HG02943 (cell line): Measurements from ENCODE around the gene LEO1.

ENCODE experiments used
- ATAC-seq: cut with Tn5 transposase; IDR thresholded peaks from one replicate; pipeline ENCODE4 v1.9.1; 2021; ENCODE audit warnings: mild to moderate bottlenecking, low read depth, moderate library complexity; ENCODE audit not compliant: unreplicated experiment

The LEO1 gene

GRCh38 chr15:51935466-51936104 is 36.0 kb downstream of the LEO1 start:
- ATAC-seq: peak; percentile 77

DNA sequence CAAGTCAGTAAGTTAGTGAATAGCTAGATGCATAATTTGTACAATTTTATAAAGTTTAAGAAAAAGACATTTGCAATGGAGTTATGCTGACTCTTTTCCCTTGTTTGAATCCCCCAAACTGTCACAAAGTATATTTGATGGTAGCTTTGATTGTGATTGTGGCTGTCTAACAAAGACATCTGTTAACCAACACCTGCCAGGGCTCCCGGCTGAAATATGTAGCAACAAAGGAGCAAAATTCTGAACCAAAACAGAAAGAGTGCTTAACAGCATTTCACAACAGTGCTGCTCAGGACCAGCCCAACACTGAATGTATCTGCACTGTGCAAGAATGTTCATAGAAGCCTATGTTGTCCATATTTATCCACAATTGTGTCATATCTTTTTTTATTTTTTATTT is 39.4 kb downstream of the LEO1 start:
- ATAC-seq: no peak

DNA sequence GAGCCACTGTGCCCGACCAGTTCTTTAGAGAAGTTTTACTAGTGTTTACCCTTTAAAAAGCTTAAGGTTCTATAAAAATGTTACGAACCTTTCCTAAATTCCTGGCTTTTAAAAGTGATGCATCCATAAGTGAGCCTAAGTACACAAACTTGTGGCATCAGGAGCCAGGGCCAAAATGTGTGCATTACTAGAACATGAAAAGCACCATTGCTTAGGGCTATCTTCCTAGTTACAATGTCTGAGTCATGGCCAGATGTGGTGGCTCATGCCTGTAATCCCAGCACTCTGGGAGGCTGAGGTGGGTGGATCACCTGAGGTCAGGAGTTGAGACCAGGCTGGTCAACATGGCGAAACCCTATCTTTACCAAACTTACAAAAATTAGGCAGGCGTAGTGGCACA is 39.9 kb downstream of the LEO1 start:
- ATAC-seq: no peak

GRCh38 chr15:51931016-51931415 is 40.6 kb downstream of the LEO1 start:
- ATAC-seq: no peak

- no peak for ATAC-seq
Measured at GRCh38 chr15:51926809-51927208, 44.8 kb downstream of the LEO1 start.

GRCh38 chr15:51924156-51925068 is 47.2 kb downstream of the LEO1 start:
- no peak for ATAC-seq

- ATAC-seq: no peak
Measured at GRCh38 chr15:51917493-51917892, 54.1 kb downstream of the LEO1 start.

GRCh38 chr15:51912528-51912927 is 59.0 kb downstream of the LEO1 start:
- ATAC-seq: no peak

DNA sequence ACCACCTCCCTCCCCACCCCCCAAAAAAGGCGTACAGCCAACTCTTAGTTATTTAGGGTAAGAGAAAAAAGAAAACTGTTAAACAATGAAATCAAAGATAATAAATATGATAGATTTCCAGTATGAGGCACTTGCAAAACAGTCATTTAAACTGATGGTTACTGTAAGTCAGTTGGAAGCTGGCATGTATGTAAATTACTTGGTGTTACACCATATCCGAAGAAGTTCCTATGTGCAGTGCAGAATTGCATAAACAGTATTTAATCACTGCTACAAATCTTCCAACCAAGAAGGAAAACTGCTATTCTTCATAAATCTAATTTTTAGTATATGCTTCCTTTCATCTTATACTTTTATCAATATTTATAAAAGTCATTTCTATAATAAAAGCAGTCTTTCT is 62.0 kb downstream of the LEO1 start:
- ATAC-seq: no peak

GRCh38 chr15:51908316-51908715 is 63.3 kb downstream of the LEO1 start:
- ATAC-seq: no peak

- ATAC-seq: no peak
Measured at GRCh38 chr15:51907136-51907862, 64.3 kb downstream of the LEO1 start.

- ATAC-seq: no peak
Measured at GRCh38 chr15:51904931-51905330, 66.6 kb downstream of the LEO1 start.

GRCh38 chr15:51904421-51904820 is 67.2 kb downstream of the LEO1 start:
- no peak for ATAC-seq

- ATAC-seq: no peak
Measured at GRCh38 chr15:51889486-51889885, 82.1 kb downstream of the LEO1 start.

- no peak for ATAC-seq
Measured at GRCh38 chr15:51888593-51889195, 82.9 kb downstream of the LEO1 start.
